ENCODE results near the gene CCDC167. TPM values are rescaled to one million over a fixed set of nuclear protein-coding genes. Genes with fewer than 3 reads are reported as not detected.

The CCDC167 gene
- total RNA-seq, 1 experiment from 2014 or later, result 27.8 TPM

DNA sequence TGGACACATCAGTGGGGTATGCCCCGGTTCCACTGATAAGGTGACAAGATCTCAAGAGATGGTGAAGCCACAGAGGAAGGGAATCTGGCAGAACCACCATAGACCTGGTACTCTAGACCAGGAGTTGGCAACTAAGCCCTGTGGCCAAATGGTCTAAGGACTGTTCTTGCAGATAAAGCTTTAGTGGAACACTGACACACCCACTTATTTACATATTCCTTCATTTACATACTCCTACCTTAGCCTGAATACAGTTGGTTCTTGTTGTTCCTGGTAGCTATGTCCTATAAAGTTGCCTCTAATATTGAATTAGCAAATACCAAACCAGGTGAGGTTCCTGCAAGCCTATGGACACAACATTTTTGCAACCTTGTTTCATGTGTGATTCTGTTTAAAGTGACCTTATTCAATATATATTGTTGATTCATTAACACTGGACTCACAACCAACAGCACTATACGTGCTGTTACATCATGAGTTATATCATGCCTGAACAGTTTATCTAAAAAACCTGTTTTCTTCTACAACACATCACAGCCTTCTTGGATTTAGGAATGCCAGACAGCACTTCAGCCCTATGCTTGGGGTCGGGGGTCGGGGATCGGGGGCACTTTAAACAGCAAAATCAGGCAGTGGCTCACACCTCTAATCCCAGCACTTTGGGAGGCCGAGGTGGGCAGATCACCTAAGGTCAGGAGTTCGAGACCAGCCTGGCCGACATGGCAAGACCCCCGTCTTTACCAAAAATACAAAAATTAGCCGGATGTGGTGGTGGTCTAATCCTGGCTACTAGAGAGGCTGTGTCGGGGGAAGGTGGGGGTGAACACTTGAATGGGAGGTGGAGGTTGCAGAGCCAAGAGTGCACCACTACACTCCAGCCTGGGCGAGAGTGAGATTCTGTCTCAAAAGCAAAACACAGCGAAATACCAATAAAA, 2.5 kb downstream of the CCDC167 start:
- H3K4me1 ChIP-seq (ENCODE audit: control insufficient read depth in 1 of 2, insufficient read depth in 2 of 2, low read length in 2 of 2), result peaks cover 4 to 16% of the 10 kb centered on the region in 2 experiments; a peak in 3 of 4 replicates
- TF ChIP-seq YY1 (IDR thresholded peaks at IDR 0.05; ENCODE audit: extremely low read depth, insufficient replicate concordance, low read depth, low read length), result no peak
- TF ChIP-seq, protein P1, sequence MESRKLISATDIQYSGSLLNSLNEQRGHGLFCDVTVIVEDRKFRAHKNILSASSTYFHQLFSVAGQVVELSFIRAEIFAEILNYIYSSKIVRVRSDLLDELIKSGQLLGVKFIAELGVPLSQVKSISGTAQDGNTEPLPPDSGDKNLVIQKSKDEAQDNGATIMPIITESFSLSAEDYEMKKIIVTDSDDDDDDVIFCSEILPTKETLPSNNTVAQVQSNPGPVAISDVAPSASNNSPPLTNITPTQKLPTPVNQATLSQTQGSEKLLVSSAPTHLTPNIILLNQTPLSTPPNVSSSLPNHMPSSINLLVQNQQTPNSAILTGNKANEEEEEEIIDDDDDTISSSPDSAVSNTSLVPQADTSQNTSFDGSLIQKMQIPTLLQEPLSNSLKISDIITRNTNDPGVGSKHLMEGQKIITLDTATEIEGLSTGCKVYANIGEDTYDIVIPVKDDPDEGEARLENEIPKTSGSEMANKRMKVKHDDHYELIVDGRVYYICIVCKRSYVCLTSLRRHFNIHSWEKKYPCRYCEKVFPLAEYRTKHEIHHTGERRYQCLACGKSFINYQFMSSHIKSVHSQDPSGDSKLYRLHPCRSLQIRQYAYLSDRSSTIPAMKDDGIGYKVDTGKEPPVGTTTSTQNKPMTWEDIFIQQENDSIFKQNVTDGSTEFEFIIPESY (IDR thresholded peaks at IDR 0.05; ENCODE audit: extremely low read depth, insufficient replicate concordance, low read length), result no peak
- no peak for TF ChIP-seq TCF7L2 (IDR thresholded peaks at IDR 0.05; ENCODE audit: borderline replicate concordance, extremely low read depth, insufficient read depth, insufficient read length)
- TF ChIP-seq ZNF274 (IDR thresholded peaks at IDR 0.05; ENCODE audit: low read depth, low read length), result no peak
- TF ChIP-seq, protein P2, sequence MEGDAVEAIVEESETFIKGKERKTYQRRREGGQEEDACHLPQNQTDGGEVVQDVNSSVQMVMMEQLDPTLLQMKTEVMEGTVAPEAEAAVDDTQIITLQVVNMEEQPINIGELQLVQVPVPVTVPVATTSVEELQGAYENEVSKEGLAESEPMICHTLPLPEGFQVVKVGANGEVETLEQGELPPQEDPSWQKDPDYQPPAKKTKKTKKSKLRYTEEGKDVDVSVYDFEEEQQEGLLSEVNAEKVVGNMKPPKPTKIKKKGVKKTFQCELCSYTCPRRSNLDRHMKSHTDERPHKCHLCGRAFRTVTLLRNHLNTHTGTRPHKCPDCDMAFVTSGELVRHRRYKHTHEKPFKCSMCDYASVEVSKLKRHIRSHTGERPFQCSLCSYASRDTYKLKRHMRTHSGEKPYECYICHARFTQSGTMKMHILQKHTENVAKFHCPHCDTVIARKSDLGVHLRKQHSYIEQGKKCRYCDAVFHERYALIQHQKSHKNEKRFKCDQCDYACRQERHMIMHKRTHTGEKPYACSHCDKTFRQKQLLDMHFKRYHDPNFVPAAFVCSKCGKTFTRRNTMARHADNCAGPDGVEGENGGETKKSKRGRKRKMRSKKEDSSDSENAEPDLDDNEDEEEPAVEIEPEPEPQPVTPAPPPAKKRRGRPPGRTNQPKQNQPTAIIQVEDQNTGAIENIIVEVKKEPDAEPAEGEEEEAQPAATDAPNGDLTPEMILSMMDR (IDR thresholded peaks at IDR 0.05 in 2 of 3, conservative IDR thresholded peaks at IDR 0.05 in 1 of 3; ENCODE audit: borderline replicate concordance in 1 of 3, insufficient read depth in 1 of 3, low read depth in 2 of 3, low read length in 2 of 3), result no peak
- TF ChIP-seq EZH2 (IDR thresholded peaks at IDR 0.05), result no peak
- TF ChIP-seq JUND (IDR thresholded peaks at IDR 0.05), result no peak
- TF ChIP-seq SP1 (IDR thresholded peaks at IDR 0.05; ENCODE audit: low read depth), result no peak
- no peak for TF ChIP-seq ELF1 (IDR thresholded peaks at IDR 0.05; ENCODE audit: borderline replicate concordance, low read depth)
- TF ChIP-seq, protein P3, sequence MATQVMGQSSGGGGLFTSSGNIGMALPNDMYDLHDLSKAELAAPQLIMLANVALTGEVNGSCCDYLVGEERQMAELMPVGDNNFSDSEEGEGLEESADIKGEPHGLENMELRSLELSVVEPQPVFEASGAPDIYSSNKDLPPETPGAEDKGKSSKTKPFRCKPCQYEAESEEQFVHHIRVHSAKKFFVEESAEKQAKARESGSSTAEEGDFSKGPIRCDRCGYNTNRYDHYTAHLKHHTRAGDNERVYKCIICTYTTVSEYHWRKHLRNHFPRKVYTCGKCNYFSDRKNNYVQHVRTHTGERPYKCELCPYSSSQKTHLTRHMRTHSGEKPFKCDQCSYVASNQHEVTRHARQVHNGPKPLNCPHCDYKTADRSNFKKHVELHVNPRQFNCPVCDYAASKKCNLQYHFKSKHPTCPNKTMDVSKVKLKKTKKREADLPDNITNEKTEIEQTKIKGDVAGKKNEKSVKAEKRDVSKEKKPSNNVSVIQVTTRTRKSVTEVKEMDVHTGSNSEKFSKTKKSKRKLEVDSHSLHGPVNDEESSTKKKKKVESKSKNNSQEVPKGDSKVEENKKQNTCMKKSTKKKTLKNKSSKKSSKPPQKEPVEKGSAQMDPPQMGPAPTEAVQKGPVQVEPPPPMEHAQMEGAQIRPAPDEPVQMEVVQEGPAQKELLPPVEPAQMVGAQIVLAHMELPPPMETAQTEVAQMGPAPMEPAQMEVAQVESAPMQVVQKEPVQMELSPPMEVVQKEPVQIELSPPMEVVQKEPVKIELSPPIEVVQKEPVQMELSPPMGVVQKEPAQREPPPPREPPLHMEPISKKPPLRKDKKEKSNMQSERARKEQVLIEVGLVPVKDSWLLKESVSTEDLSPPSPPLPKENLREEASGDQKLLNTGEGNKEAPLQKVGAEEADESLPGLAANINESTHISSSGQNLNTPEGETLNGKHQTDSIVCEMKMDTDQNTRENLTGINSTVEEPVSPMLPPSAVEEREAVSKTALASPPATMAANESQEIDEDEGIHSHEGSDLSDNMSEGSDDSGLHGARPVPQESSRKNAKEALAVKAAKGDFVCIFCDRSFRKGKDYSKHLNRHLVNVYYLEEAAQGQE (IDR thresholded peaks at IDR 0.05; ENCODE audit: low read depth), result no peak
- H3K9me3 ChIP-seq (ENCODE audit: control insufficient read depth in 1 of 2, insufficient read depth in 1 of 2, low read depth in 1 of 2, low read length in 2 of 2), result no peaks in the 10 kb centered on the region
- ChIA-PET POLR2A (no interaction called here), CTCF (no interaction called here), RAD21 (ENCODE audit: low non-redundant PET in 1 of 2, low total read pairs in 2 of 2, uncharacterized antibody in 2 of 2, unreplicated experiment in 2 of 2) (no interaction called here)
- H3K9me2 ChIP-seq (ENCODE audit: insufficient read depth), result no peaks in the 10 kb centered on the region
- H3K4me2 ChIP-seq (ENCODE audit: low read length), result no peak overlapping the region
- H2AFZ ChIP-seq (ENCODE audit: low read depth, low read length, poor library complexity, severe bottlenecking), result no peak overlapping the region
- H3K36me3 ChIP-seq (ENCODE audit: control insufficient read depth in 1 of 2, insufficient read depth in 2 of 2, low read length in 2 of 2), result no peaks in the 10 kb centered on the region
- H3K27ac ChIP-seq (ENCODE audit: low read depth, low read length), result no peak overlapping the region
- H3K9ac ChIP-seq (ENCODE audit: low read length), result no peak overlapping the region
- intact Hi-C loops (cut with micrococcal nuclease), result no loop called here
- no peaks in the 10 kb centered on the region for H4K20me1 ChIP-seq (ENCODE audit: insufficient read depth)
- H3K79me2 ChIP-seq (ENCODE audit: insufficient read depth, low read length), result peaks cover 11% of the 10 kb centered on the region; the same call in 1 of the 2 replicates
- no peak for DNase-seq (ENCODE audit: low read depth, low spot score)
- no peaks in the 10 kb centered on the region for H3K27me3 ChIP-seq (ENCODE audit: insufficient read depth, low read length)
- ATAC-seq, result no peak
- BruUV-seq (replicated peaks), result no TSS peak
- H3K4me3 ChIP-seq (replicated peaks in 1 of 2; ENCODE audit: low read depth in 1 of 2, low read length in 2 of 2), result no peak overlapping the region
